ENCODE data around the gene C22orf23. TPM values are rescaled to one million over a fixed set of nuclear protein-coding genes. Genes with fewer than 3 reads are reported as not detected.
"Not testable (repeated sequence)": the region's sequence is repeated elsewhere in the genome, so short reads cannot be mapped to it uniquely, and the experiment has no call there.

C22orf23 gene
- total and polyA plus RNA-seq, 5 donors from 2014 or later = not detected

- Histone ChIP-seq H3K36me3 (ENCODE audit: control insufficient read depth, insufficient read depth, low read length) (peaks cover 50% of the 10 kb centered on the region), H3K4me1 (ENCODE audit: control insufficient read depth, insufficient read depth, low read length, poor library complexity, severe bottlenecking) (peaks cover 24% of the 10 kb centered on the region), H3K27ac (ENCODE audit: insufficient read depth, low read length, poor library complexity, severe bottlenecking) (no peak overlapping the region), H3K9me3 (ENCODE audit: control insufficient read depth in 2 of 2, low read length in 2 of 2) (no peaks in the 10 kb centered on the region), H3K4me3 (ENCODE audit: low read depth, low read length) (no peak overlapping the region), H3K27me3 (ENCODE audit: control insufficient read depth, insufficient read depth, low read length) (peaks cover under 1% of the 10 kb centered on the region)
- Mint-ChIP-seq H3K27ac (peak overlapping the region in 2 of 3 donors; percentile 36 to 68), H3K4me3 (peak overlapping the region in 3 of 4 donors; percentile 12 to 83 (median 48)), H3K36me3 (peaks cover 51% of the 10 kb centered on the region), H3K4me1 (peaks cover 10 to 54% (median 39%) of the 10 kb centered on the region in 4 donors), H3K9me3 (no peaks in the 10 kb centered on the region), H3K27me3 (peaks cover 12% of the 10 kb centered on the region)
- DNase-seq = no peak
- ATAC-seq (ENCODE audit: low read depth in 2 of 2) = no peak
Observed at GRCh38 chr22:37957232-37957631, 3.8 kb upstream of the C22orf23 start.

GRCh38 chr22:37955825-37956397 is 2.5 kb upstream of the C22orf23 start:
- Mint-ChIP-seq H3K27me3 (peaks cover 17% of the 10 kb centered on the region), H3K4me1 (peaks cover 10 to 53% (median 35%) of the 10 kb centered on the region in 4 donors), H3K36me3 (peaks cover 41% of the 10 kb centered on the region)
- H3K36me3 ChIP-seq (ENCODE audit: control insufficient read depth, insufficient read depth, low read length) = peaks cover 39% of the 10 kb centered on the region
- not testable (repeated sequence) for ATAC-seq (ENCODE audit: low read depth in 2 of 2); H3K9me3 Mint-ChIP-seq; H3K9me3 ChIP-seq (ENCODE audit: control insufficient read depth in 2 of 2, low read length in 2 of 2); H3K27ac Mint-ChIP-seq; H3K27me3 ChIP-seq (ENCODE audit: control insufficient read depth, insufficient read depth, low read length); DNase-seq; H3K4me3 ChIP-seq (ENCODE audit: low read depth, low read length); H3K27ac ChIP-seq (ENCODE audit: insufficient read depth, low read length, poor library complexity, severe bottlenecking); H3K4me3 Mint-ChIP-seq
- H3K4me1 ChIP-seq (ENCODE audit: control insufficient read depth, insufficient read depth, low read length, poor library complexity, severe bottlenecking) = peaks cover 24% of the 10 kb centered on the region

GRCh38 chr22:37954686-37955085 is 1.3 kb upstream of the C22orf23 start:
- H3K27me3 ChIP-seq (ENCODE audit: control insufficient read depth, insufficient read depth, low read length) = peaks cover 4% of the 10 kb centered on the region
- no peaks in the 10 kb centered on the region for H3K9me3 ChIP-seq (ENCODE audit: control insufficient read depth in 2 of 2, low read length in 2 of 2)
- H3K4me1 ChIP-seq (ENCODE audit: control insufficient read depth, insufficient read depth, low read length, poor library complexity, severe bottlenecking) = peaks cover 24% of the 10 kb centered on the region
- Mint-ChIP-seq H3K4me3 (peak overlapping the region; percentile 96 to 99 (median 97)), H3K27me3 (peaks cover 17% of the 10 kb centered on the region), H3K9me3 (no peaks in the 10 kb centered on the region), H3K4me1 (peaks cover 10 to 53% (median 35%) of the 10 kb centered on the region in 4 donors), H3K36me3 (peaks cover 38% of the 10 kb centered on the region), H3K27ac (peak overlapping the region in 1 of 3 donors; percentile 97)
- H3K36me3 ChIP-seq (ENCODE audit: control insufficient read depth, insufficient read depth, low read length) = peaks cover 32% of the 10 kb centered on the region
- no peak overlapping the region for H3K27ac ChIP-seq (ENCODE audit: insufficient read depth, low read length, poor library complexity, severe bottlenecking)
- peak overlapping the region; percentile 92 for H3K4me3 ChIP-seq (ENCODE audit: low read depth, low read length)
- ATAC-seq (ENCODE audit: low read depth in 2 of 2) (no peak), DNase-seq (no peak)

GRCh38 chr22:37953062-37953436 is 352 bp downstream of the C22orf23 start:
- no peaks in the 10 kb centered on the region for H3K9me3 ChIP-seq (ENCODE audit: control insufficient read depth in 2 of 2, low read length in 2 of 2)
- Mint-ChIP-seq H3K27me3 (peaks cover 17% of the 10 kb centered on the region), H3K4me3 (peak overlapping the region; percentile 96 to 99 (median 97)), H3K4me1 (peaks cover 10 to 47% (median 29%) of the 10 kb centered on the region in 4 donors), H3K9me3 (no peaks in the 10 kb centered on the region), H3K36me3 (peaks cover 24% of the 10 kb centered on the region), H3K27ac (peak overlapping the region; percentile 16 to 98 (median 97))
- DNase-seq = no peak
- peaks cover 24% of the 10 kb centered on the region for H3K4me1 ChIP-seq (ENCODE audit: control insufficient read depth, insufficient read depth, low read length, poor library complexity, severe bottlenecking)
- H3K36me3 ChIP-seq (ENCODE audit: control insufficient read depth, insufficient read depth, low read length) = peaks cover 16% of the 10 kb centered on the region
- ATAC-seq (ENCODE audit: low read depth in 2 of 2) = no peak
- peaks cover 4% of the 10 kb centered on the region for H3K27me3 ChIP-seq (ENCODE audit: control insufficient read depth, insufficient read depth, low read length)
- H3K27ac ChIP-seq (ENCODE audit: insufficient read depth, low read length, poor library complexity, severe bottlenecking) = no peak overlapping the region
- H3K4me3 ChIP-seq (ENCODE audit: low read depth, low read length) = peak overlapping the region; percentile 92

- DNase-seq; H3K27me3 ChIP-seq (ENCODE audit: control insufficient read depth, insufficient read depth, low read length); H3K9me3 Mint-ChIP-seq; H3K27ac ChIP-seq (ENCODE audit: insufficient read depth, low read length, poor library complexity, severe bottlenecking); ATAC-seq (ENCODE audit: low read depth in 2 of 2); H3K9me3 ChIP-seq (ENCODE audit: control insufficient read depth in 2 of 2, low read length in 2 of 2): not testable (repeated sequence)
- Mint-ChIP-seq H3K27me3 (peaks cover 17% of the 10 kb centered on the region), H3K27ac (peak overlapping the region in 2 of 3 donors; percentile 97 to 98), H3K4me1 (peaks cover 10 to 44% (median 27%) of the 10 kb centered on the region in 4 donors), H3K4me3 (peak overlapping the region; percentile 96 to 99 (median 97)), H3K36me3 (peaks cover 20% of the 10 kb centered on the region)
- Histone ChIP-seq H3K4me1 (ENCODE audit: control insufficient read depth, insufficient read depth, low read length, poor library complexity, severe bottlenecking) (peaks cover 24% of the 10 kb centered on the region), H3K4me3 (ENCODE audit: low read depth, low read length) (peak overlapping the region; percentile 92), H3K36me3 (ENCODE audit: control insufficient read depth, insufficient read depth, low read length) (peaks cover 12% of the 10 kb centered on the region)
Observed at GRCh38 chr22:37952629-37953028, 772 bp downstream of the C22orf23 start.

GRCh38 chr22:37951305-37951704 is 2.1 kb downstream of the C22orf23 start:
- no peaks in the 10 kb centered on the region for H3K9me3 Mint-ChIP-seq
- H3K27ac ChIP-seq (ENCODE audit: insufficient read depth, low read length, poor library complexity, severe bottlenecking) = no peak overlapping the region
- H3K4me3 ChIP-seq (ENCODE audit: low read depth, low read length) = no peak overlapping the region
- no peaks in the 10 kb centered on the region for H3K9me3 ChIP-seq (ENCODE audit: control insufficient read depth in 2 of 2, low read length in 2 of 2)
- H3K27ac Mint-ChIP-seq = no peak overlapping the region
- peak overlapping the region in 2 of 4 donors; percentile 1 to 30 for H3K4me3 Mint-ChIP-seq
- peaks cover 10 to 31% (median 18%) of the 10 kb centered on the region in 4 donors for H3K4me1 Mint-ChIP-seq
- no peaks in the 10 kb centered on the region for H3K36me3 ChIP-seq (ENCODE audit: control insufficient read depth, insufficient read depth, low read length)
- peaks cover 24% of the 10 kb centered on the region for H3K4me1 ChIP-seq (ENCODE audit: control insufficient read depth, insufficient read depth, low read length, poor library complexity, severe bottlenecking)
- ATAC-seq (ENCODE audit: low read depth in 2 of 2) = no peak
- no peak for DNase-seq
- H3K36me3 Mint-ChIP-seq = peaks cover 9% of the 10 kb centered on the region
- H3K27me3 ChIP-seq (ENCODE audit: control insufficient read depth, insufficient read depth, low read length) = peaks cover 4% of the 10 kb centered on the region
- H3K27me3 Mint-ChIP-seq = peaks cover 17% of the 10 kb centered on the region

- H3K27ac ChIP-seq (ENCODE audit: insufficient read depth, low read length, poor library complexity, severe bottlenecking); H3K4me3 Mint-ChIP-seq; ATAC-seq (ENCODE audit: low read depth in 2 of 2); H3K4me1 ChIP-seq (ENCODE audit: control insufficient read depth, insufficient read depth, low read length, poor library complexity, severe bottlenecking); H3K4me3 ChIP-seq (ENCODE audit: low read depth, low read length); H3K36me3 Mint-ChIP-seq; H3K27me3 ChIP-seq (ENCODE audit: control insufficient read depth, insufficient read depth, low read length); H3K9me3 Mint-ChIP-seq; H3K9me3 ChIP-seq (ENCODE audit: control insufficient read depth in 2 of 2, low read length in 2 of 2); H3K36me3 ChIP-seq (ENCODE audit: control insufficient read depth, insufficient read depth, low read length); H3K27me3 Mint-ChIP-seq; DNase-seq; H3K4me1 Mint-ChIP-seq: not testable (repeated sequence)
- H3K27ac Mint-ChIP-seq = peak overlapping the region in 1 of 3 donors; percentile 75
Observed at GRCh38 chr22:37947142-37947795, 6.1 kb downstream of the C22orf23 start.

GRCh38 chr22:37944423-37944822 is 9.0 kb downstream of the C22orf23 start:
- ATAC-seq (ENCODE audit: low read depth in 2 of 2); H3K4me1 Mint-ChIP-seq; DNase-seq; H3K4me3 Mint-ChIP-seq; H3K4me1 ChIP-seq (ENCODE audit: control insufficient read depth, insufficient read depth, low read length, poor library complexity, severe bottlenecking); H3K27me3 Mint-ChIP-seq; H3K9me3 Mint-ChIP-seq; H3K27ac ChIP-seq (ENCODE audit: insufficient read depth, low read length, poor library complexity, severe bottlenecking); H3K4me3 ChIP-seq (ENCODE audit: low read depth, low read length); H3K9me3 ChIP-seq (ENCODE audit: control insufficient read depth in 2 of 2, low read length in 2 of 2); H3K27me3 ChIP-seq (ENCODE audit: control insufficient read depth, insufficient read depth, low read length); H3K36me3 ChIP-seq (ENCODE audit: control insufficient read depth, insufficient read depth, low read length); H3K27ac Mint-ChIP-seq: not testable (repeated sequence)
- H3K36me3 Mint-ChIP-seq = peaks cover 12% of the 10 kb centered on the region
